Stimulated activated CD4-positive, alpha-beta T cell treated with anti-CD3 and anti-CD28 coated beads, Interleukin-12 subunit alpha, Interleukin-12 subunit beta, amount 100 ng/mL, for 4 hours (primary cell): Measurements from ENCODE around the gene SHMT2.
A peak's percentile ranks its signal among the peaks of the same experiment; 100 is the strongest.

Experiments used
- DNase-seq: peaks from one replicate; pipeline ENCODE4 v3.0.0-alpha.2; 2020

The SHMT2 gene

DNA sequence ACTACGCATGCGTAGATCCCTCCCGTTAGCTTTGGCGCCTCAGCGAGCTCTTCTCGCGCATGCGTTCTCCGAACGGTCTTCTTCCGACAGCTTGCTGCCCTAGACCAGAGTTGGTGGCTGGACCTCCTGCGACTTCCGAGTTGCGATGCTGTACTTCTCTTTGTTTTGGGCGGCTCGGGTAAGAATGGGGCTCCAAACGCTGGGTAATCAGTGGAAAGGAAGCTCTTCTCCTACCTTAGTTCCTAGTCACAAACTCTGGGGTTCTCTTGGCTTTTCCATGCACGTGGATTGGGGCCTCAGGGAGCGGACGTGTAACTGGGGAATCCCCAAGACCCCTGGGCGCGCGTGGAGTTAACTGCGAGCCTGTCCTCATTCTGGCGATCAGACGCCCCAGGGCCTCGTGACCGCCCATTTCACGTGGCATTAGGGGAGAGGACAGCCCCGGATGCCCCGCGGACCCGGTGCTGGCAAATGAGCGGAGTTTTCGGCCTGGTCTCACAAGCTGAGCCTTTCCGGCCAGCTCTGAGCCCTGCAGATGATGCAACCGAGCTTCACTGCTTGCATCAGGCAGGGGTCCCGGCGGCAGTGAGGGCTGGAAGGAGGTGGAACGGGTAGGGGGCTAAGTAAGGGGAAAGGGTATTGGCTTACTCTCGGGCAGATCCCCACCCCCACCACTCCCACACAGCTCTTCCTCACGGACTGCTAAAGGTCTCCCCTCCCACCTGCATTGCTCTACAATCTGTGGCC, at the start of gene SHMT2:
TSS of gene SHMT2 (plus strand) at position 78 of the 747 bp plus-strand sequence. CDS start at position 146, 68 bp downstream.
- DNase-seq = peak; percentile 90

DNA sequence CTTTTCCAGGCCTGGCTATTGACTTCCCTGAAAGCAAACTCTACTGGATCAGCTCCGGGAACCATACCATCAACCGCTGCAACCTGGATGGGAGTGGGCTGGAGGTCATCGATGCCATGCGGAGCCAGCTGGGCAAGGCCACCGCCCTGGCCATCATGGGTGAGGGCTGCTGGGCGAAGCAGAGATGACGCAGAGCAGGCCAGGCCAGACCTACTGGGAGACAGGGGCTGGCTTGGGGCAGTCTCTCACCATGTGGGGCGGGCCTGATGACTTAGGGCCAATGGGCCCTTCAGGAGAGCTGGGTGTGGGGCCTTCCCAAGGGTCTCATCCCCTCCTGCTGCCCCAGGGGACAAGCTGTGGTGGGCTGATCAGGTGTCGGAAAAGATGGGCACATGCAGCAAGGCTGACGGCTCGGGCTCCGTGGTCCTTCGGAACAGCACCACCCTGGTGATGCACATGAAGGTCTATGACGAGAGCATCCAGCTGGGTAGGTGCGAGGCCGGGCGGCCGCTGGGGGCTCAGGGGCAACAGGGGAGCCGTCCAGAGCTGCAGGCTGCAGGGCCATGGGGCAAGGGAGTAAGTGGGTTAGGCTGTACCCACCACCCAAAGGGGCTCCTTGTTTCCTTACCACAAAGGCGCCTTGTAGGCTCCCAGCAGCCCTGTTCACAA, 49.1 kb upstream of the SHMT2 start:
- no peak for DNase-seq

DNA sequence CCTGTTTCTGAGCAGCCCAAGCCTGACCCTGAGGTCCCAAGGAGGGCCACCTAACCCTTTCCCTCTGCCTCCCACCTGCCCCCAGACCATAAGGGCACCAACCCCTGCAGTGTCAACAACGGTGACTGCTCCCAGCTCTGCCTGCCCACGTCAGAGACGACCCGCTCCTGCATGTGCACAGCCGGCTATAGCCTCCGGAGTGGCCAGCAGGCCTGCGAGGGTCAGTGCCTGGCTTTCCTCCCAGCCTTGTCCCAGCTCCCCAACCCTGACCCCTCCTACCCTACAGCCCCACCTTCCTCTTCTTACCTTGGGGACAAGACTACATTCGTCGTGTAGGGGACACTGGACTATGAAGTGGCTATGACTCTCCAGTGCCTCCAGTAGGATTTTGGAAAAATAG, 48.4 kb upstream of the SHMT2 start:
- no peak for DNase-seq

DNA sequence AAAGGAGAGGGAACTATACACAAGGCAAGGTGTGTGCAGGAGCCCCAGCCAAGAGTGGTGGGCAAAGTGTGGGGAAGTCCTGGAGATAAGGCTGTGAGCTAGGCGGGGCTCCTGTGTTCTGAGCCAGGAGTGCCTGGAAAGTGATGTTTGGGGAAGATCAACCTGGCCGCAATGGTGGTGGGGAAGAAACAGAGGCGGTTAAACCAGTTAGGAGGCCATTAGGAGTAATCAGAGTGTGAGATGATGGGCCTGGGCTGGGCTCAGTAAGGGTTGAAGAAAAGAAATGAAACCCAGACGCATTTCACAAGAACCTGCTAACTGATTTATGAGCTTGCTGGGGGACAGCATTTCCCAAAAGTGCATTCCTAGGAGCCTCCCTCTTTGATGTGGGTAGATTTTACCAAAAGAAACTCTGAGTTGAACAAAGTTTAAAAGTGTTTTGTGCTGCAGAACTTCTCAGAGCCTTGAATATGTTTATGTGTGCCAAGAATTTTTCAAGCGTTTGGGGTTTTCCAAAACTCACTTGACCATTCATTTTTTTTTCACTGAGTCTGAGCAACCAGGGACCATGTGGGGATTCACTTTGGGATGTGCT, 47.9 kb upstream of the SHMT2 start:
- DNase-seq = no peak

DNA sequence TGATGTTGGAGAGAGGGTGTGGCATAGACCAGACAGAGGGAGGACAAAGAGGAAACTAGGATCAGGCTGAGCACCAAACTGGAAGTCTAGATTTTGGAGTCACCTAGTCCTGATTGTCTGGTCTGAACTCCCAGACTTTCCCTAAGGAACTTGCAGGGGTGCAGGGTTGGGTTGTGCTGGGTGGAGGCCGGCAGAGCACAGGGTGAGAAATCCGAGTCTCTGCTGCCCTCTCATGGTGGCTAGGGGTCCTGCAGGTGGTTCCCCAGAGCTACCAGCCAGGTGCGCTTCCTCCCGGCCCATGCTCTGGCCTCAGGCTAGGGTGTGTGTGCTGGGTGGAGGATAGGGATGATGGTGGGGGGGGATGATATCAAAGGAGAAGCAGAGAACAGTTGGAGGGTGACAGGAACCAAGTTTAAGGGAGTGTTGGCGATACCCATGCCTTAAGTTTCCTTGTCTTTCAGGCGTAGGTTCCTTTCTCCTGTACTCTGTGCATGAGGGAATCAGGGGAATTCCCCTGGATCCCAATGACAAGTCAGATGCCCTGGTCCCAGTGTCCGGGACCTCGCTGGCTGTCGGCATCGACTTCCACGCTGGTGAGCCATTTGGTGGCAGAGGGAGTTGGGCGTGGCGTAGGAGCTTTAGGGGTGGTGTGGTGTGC, 46.5 kb upstream of the SHMT2 start:
- peak; percentile 80 for DNase-seq

DNA sequence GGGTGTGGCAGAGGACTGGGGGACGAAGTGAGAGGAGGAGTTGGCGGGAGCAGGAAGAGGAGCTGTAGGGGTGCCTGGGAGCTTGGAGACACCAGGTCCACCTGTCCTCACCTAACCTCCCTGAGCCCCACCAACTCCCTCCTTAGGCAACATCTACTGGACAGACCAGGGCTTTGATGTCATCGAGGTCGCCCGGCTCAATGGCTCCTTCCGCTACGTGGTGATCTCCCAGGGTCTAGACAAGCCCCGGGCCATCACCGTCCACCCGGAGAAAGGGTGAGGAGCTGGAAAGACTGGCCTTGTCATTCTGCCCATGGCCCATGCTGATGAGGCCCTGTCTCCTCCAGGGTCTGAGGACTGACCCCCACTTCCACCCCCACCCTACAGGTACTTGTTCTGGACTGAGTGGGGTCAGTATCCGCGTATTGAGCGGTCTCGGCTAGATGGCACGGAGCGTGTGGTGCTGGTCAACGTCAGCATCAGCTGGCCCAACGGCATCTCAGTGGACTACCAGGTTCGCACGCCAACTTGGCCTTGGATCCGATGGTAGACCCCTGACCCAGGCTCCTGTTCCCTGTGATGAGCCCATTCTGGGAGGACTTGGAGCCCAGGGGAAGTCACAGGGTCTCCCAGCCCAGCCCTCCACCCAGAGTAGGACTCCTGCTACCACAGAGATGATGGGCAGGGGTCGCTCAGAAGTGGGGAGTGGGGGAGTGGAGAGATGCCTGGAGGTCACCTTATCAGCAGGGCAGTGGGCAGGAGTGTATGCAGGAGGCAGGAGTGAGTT, 45.4 kb upstream of the SHMT2 start:
- DNase-seq = no peak

DNA sequence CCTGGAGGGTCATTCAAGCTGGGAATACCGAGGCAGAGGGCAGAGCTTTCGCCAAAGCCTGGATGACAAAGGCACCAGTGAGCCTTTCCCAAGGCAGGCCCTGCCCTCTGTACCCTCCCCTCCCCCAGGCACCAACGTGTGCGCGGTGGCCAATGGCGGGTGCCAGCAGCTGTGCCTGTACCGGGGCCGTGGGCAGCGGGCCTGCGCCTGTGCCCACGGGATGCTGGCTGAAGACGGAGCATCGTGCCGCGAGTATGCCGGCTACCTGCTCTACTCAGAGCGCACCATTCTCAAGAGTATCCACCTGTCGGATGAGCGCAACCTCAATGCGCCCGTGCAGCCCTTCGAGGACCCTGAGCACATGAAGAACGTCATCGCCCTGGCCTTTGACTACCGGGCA, 44.1 kb upstream of the SHMT2 start:
- DNase-seq = no peak

DNA sequence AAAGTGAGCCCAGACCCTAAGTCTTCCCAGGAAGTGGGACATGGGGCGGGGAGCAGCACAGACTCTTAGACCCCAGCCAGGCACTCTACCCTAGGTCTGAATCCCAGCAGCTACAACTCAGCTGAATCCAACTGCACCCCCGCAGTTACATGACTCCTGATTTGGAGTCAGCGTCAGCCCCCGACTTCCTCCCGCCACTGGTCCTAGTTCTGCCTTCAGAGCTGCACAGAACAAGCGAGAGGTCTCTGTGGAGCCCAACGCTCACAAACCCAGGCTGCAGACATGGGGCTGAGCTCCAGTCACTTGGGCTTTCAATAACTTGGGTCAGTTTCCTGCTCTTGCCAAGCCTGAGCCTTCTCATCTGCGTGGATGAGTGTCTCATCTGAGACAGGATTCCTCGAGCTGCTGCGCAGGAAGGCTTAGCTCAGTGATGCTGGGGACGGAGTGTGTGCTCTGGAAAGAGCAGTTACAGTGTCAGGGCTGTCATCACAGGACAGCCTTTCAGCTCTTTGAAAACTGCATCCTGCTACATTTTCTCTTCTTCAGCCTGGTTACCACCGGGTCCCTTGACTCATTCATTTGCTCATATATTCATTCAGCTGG, 43.5 kb upstream of the SHMT2 start:
- DNase-seq = no peak

DNA sequence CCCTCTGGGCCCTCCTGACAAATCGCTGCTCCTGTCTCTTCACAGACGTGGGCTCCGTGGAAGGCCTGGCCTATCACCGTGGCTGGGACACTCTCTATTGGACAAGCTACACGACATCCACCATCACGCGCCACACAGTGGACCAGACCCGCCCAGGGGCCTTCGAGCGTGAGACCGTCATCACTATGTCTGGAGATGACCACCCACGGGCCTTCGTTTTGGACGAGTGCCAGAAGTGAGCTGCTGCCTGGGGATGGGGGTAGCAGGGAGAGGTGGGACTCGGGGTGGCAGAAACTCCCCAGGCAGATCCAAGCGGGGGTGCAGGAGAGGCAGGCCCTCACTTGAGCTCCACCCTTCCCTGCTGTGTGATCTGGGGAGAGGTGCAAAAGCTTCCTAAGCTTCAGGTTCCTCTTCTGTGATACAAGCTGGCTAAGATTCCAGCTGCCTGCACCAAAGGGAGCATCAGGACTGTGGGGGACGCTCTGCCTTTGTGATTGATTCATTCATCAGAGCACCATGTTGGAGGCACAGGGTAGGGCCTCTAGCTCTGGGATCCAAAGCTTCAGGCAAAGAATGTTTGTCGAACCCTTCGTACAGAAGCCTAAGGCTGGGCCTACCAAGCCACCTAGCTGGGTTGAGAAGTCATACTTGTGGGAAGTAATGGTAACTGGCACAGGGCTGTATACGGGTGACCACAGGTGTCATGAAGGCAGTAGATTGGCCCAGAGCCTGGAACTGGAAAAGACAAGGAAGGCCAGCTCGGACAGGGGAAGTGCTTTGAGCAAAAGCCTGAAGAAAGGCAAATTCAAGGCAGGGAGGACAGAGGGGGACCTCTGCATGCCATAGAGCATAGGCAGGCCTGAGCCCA, 42.1 kb upstream of the SHMT2 start:
- DNase-seq = no peak

DNA sequence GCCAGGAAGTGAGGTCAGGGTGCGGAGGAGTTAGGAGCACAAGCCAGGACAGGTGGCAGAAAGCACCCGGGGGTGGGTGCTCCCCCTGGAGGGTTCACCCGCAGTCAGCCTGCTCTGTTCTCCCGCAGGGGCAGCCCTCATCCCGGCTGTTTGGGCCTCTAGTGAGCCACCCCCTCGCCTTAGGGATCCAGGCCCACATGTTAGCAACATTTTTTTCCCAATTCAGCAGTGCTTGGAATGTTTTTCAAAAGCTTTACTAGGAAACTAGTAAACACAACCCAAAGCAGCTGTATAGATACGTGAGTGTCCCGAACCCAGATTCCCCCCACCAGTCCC, 41.5 kb upstream of the SHMT2 start:
- no peak for DNase-seq

DNA sequence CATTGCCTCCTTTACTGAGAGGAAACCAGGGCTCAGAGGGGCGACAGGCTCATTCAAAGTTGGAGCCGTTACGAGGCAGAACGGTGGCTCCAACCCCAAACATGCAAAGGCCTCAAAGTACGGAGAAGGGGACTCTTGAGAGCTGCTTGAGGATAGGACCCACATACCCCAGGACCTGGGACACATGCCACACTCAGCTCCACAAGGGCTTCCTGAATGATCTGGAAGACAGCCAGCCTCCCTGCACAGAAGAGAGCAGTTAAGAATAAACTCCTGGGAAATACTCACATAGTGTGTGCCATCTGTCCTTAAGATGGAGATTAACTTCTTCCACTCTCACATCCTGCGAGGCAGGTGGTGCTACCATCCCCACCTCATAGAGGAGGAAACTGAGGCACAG, 39.5 kb upstream of the SHMT2 start:
- DNase-seq = no peak

DNA sequence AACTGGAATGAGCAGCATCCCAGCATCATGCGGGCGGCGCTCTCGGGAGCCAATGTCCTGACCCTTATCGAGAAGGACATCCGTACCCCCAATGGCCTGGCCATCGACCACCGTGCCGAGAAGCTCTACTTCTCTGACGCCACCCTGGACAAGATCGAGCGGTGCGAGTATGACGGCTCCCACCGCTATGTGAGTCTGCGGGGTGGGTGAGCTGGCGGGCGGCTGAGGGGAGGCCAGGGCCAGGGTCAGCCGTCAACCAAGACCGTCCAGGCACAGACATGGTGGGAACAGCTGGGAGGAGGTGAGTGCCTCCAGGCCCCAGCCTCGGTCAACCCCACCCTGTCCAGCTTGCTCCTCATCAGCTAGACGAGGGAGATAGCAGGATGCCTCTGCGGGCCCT, 38.7 kb upstream of the SHMT2 start:
- no peak for DNase-seq

DNA sequence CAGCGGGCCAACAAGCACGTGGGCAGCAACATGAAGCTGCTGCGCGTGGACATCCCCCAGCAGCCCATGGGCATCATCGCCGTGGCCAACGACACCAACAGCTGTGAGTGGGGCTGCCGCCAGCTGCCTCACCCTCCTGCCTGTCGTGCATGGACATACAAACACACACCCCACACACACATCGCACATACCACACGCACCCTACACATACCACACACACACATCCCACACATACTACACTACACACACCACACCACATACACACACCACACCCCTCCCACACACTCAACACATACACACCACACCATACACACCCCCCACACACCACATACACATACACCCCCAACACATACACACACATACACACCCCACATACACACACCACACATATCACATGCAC, 38.1 kb upstream of the SHMT2 start:
- no peak for DNase-seq

DNA sequence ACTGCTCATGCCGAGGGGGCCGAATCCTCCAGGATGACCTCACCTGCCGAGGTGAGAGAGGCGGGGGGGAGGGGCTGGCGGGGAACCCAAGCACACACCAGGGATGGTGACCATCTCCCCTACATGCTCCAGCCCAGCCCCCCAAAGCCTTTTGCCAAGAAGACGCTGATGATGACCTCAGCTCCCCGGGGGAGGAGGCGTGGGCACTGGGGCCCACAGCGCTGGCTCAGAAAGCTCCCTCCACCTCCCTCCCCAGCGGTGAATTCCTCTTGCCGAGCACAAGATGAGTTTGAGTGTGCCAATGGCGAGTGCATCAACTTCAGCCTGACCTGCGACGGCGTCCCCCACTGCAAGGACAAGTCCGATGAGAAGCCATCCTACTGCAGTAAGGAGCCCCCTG, 36.6 kb upstream of the SHMT2 start:
- no peak for DNase-seq

DNA sequence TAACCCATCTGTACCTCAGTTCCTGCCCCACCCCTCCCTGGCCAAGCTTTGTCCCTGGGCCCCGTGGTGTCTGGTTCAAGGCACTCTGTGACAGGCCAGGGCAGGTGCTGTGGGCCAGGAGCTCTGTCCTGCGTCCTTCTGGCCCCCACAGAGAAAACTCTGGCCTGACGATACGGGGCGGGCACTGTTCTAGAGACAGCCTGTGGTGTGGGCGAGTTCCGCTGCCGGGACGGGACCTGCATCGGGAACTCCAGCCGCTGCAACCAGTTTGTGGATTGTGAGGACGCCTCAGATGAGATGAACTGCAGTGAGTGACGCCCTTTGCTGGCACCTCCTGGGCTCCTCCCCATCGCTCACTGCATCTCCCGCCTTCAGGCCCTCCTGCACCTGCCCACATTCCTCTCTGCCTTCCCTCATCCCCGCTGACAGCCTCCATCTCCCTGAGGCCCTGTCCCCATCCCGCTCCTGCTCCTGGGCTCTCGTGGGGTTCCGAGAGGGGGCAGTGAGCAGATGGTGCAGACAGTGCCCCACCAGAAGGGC, 35.7 kb upstream of the SHMT2 start:
- no peak for DNase-seq

DNA sequence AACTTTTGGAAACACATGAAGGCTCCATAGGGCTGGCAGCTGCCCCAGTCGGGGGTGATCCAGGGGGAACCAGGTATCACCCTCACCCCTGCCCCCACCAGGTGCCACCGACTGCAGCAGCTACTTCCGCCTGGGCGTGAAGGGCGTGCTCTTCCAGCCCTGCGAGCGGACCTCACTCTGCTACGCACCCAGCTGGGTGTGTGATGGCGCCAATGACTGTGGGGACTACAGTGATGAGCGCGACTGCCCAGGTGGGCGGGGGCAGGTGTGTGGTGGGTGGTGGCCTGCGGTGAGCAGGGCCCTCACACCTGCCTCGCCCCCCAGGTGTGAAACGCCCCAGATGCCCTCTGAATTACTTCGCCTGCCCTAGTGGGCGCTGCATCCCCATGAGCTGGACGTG, 35.3 kb upstream of the SHMT2 start:
- no peak for DNase-seq

DNA sequence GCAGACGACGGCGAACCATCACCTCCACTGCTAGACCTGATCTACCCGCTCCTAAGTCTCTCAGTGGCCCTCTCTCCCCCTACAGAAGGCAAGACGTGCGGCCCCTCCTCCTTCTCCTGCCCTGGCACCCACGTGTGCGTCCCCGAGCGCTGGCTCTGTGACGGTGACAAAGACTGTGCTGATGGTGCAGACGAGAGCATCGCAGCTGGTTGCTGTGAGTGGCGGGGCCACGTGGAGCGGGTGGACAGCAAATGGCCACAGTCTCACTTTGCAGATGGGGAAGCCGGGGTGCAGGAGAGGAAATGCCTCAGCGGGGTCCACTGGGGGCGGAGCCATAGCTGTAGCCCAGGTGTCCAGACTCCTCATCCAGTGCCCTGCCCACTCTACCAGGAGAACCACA, 34.3 kb upstream of the SHMT2 start:
- no peak for DNase-seq

DNA sequence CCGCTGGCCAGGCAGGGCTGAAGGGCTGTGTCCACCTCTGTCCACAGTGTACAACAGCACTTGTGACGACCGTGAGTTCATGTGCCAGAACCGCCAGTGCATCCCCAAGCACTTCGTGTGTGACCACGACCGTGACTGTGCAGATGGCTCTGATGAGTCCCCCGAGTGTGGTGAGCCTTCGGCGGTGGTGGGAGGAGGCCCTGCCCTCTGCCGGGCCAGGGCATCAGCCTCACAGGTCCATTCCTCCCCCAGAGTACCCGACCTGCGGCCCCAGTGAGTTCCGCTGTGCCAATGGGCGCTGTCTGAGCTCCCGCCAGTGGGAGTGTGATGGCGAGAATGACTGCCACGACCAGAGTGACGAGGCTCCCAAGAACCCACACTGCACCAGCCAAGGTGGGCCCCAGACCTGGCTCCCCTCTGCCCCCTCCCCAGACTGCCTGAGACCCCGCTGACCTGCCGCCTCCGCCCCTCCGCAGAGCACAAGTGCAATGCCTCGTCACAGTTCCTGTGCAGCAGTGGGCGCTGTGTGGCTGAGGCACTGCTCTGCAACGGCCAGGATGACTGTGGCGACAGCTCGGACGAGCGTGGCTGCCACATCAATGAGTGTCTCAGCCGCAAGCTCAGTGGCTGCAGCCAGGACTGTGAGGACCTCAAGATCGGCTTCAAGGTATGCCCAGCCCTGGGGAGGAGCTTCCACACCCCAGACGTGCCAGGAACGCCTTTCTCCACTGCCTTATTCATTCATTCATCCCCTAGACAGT, 33.7 kb upstream of the SHMT2 start:
- no peak for DNase-seq

DNA sequence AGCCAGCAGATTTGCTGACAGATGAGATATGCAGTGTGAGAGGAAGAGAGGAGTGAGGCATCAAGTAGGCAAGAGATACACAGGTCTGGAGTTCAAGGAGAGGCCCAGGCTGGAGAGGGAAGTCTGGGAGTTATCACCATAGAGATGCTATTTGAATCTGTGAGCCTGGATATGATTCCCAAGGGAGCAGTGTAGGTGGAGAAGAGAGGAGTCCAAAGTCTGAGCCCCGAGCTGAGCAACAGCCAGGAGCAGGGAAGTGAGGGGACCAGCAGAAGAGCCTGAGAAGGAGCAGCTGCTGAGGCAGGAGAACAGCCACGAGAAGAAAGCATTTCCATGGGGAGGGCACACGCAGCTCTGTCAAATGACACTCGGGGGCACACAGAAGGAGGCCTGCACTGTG, 33.1 kb upstream of the SHMT2 start:
- no peak for DNase-seq

DNA sequence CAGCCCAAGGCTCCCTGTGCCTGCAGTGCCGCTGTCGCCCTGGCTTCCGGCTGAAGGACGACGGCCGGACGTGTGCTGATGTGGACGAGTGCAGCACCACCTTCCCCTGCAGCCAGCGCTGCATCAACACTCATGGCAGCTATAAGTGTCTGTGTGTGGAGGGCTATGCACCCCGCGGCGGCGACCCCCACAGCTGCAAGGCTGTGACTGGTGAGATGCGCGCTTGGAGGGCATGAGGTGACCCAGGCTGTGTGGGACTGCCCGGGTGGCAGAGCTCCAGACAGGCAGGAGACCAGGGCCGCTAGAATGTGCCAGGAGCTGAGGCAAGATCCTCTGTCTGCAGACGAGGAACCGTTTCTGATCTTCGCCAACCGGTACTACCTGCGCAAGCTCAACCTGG, 32.6 kb upstream of the SHMT2 start:
- no peak for DNase-seq

DNA sequence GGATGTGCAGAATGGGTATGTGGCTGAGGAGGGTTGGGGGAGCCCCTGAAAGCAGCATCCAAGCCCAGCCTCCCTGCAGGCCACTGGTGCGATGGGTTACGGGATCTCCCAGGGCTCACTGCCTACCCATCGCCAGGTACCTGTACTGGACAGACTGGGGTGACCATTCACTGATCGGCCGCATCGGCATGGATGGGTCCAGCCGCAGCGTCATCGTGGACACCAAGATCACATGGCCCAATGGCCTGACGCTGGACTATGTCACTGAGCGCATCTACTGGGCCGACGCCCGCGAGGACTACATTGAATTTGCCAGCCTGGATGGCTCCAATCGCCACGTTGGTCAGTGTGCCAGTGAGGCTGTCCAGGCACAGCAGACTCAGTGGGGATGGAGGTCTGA, 31.2 kb upstream of the SHMT2 start:
- DNase-seq = no peak
